ENCODE data around the gene RCBTB1.

- TF ChIP-seq CTCF (IDR thresholded peaks at IDR 0.05) (no peak), POLR2A (IDR thresholded peaks at IDR 0.05) (no peak)
These were observed 42.7 kb upstream of the RCBTB1 start, which contains the start of gene ARL11 for GRCh38 chr13:49627831-49628652.

Measured in lower leg skin (tissue), 3 donors.